HG03159 (cell line): ENCODE results near the gene PRSS56.

Experiments used
- ATAC-seq: cut with Tn5 transposase; IDR thresholded peaks from one replicate; pipeline ENCODE4 v1.9.1; 2021; ENCODE audit warnings: mild to moderate bottlenecking, moderate library complexity; ENCODE audit not compliant: unreplicated experiment

Gene PRSS56

GRCh38 chr2:232540441-232541041, 20.4 kb downstream of the PRSS56 start:
- ATAC-seq: no peak

GRCh38 chr2:232541195-232541960, 21.2 kb downstream of the PRSS56 start:
- no peak for ATAC-seq

GRCh38 chr2:232541961-232542714, 21.9 kb downstream of the PRSS56 start:
- ATAC-seq: no peak

GRCh38 chr2:232542715-232543467, 22.7 kb downstream of the PRSS56 start:
- ATAC-seq: no peak

GRCh38 chr2:232543491-232543890, 23.3 kb downstream of the PRSS56 start:
- no peak for ATAC-seq

- no peak for ATAC-seq
These were observed 23.9 kb downstream of the PRSS56 start for GRCh38 chr2:232543928-232544631.

GRCh38 chr2:232544674-232545073, 24.5 kb downstream of the PRSS56 start:
- no peak for ATAC-seq

GRCh38 chr2:232545511-232546375, 25.6 kb downstream of the PRSS56 start:
- ATAC-seq: no peak

- no peak for ATAC-seq
These were observed 27.8 kb downstream of the PRSS56 start for GRCh38 chr2:232547991-232548390.

- ATAC-seq: peak; percentile 10
These were observed 29.6 kb downstream of the PRSS56 start for GRCh38 chr2:232549655-232550353.

GRCh38 chr2:232550354-232551249, 30.4 kb downstream of the PRSS56 start, which contains the start of the genes EIF4E2 and TIGD1:
Gene EIF4E2, plus strand, starts transcription at chr2:232550689. Its CDS starts 36 bp downstream, at chr2:232550725.
Gene TIGD1, minus strand, starts transcription at chr2:232550557. Its CDS starts 675 bp downstream, at chr2:232549882.
- peak; percentile 92 for ATAC-seq

GRCh38 chr2:232551250-232551638, 31.1 kb downstream of the PRSS56 start:
- ATAC-seq: no peak

GRCh38 chr2:232551776-232552175, 31.6 kb downstream of the PRSS56 start:
- no peak for ATAC-seq

- no peak for ATAC-seq
These were observed 36.2 kb downstream of the PRSS56 start for GRCh38 chr2:232556426-232556825.

- ATAC-seq: no peak
These were observed 42.4 kb downstream of the PRSS56 start for GRCh38 chr2:232562515-232563151.

GRCh38 chr2:232563580-232563979, 43.4 kb downstream of the PRSS56 start:
- no peak for ATAC-seq

- ATAC-seq: no peak
These were observed 47.5 kb downstream of the PRSS56 start for GRCh38 chr2:232567721-232568120.
